ENCODE results near the gene EXOC3. TPM values are rescaled to one million over a fixed set of nuclear protein-coding genes. Genes with fewer than 3 reads are reported as not detected.

Gene EXOC3
- total RNA-seq, 4 donors from 2014 or later: 44.3 to 81.7 (median 54.0) TPM

- H3K36me3 ChIP-seq: peaks cover 0 to 69% of the 10 kb centered on the region in 2 donors
- no peak overlapping the region for H3K27ac ChIP-seq
- no peaks in the 10 kb centered on the region for H3K9me3 ChIP-seq
- TF ChIP-seq, protein P1, sequence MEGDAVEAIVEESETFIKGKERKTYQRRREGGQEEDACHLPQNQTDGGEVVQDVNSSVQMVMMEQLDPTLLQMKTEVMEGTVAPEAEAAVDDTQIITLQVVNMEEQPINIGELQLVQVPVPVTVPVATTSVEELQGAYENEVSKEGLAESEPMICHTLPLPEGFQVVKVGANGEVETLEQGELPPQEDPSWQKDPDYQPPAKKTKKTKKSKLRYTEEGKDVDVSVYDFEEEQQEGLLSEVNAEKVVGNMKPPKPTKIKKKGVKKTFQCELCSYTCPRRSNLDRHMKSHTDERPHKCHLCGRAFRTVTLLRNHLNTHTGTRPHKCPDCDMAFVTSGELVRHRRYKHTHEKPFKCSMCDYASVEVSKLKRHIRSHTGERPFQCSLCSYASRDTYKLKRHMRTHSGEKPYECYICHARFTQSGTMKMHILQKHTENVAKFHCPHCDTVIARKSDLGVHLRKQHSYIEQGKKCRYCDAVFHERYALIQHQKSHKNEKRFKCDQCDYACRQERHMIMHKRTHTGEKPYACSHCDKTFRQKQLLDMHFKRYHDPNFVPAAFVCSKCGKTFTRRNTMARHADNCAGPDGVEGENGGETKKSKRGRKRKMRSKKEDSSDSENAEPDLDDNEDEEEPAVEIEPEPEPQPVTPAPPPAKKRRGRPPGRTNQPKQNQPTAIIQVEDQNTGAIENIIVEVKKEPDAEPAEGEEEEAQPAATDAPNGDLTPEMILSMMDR (IDR thresholded peaks at IDR 0.05 in 4 of 5, conservative IDR thresholded peaks at IDR 0.05 in 1 of 5): no peak
- no peak for TF ChIP-seq POLR2A (IDR thresholded peaks at IDR 0.05)
- ATAC-seq: no peak
- intact Hi-C loops (cut with DNase I; ENCODE audit: low total_unique reads): no loop called here
- no peak overlapping the region for H3K4me3 ChIP-seq
- in situ Hi-C loops (cut with MboI; ENCODE audit: low sequenced_read_pairs in 4 of 4): no loop called here
- H3K27me3 ChIP-seq: no peaks in the 10 kb centered on the region
- peak in 1 of 2 donors; percentile 9 for DNase-seq
- no peaks in the 10 kb centered on the region for H3K4me1 ChIP-seq
Observed at GRCh38 chr5:464843-465590, 22.0 kb downstream of the EXOC3 start.

DNA sequence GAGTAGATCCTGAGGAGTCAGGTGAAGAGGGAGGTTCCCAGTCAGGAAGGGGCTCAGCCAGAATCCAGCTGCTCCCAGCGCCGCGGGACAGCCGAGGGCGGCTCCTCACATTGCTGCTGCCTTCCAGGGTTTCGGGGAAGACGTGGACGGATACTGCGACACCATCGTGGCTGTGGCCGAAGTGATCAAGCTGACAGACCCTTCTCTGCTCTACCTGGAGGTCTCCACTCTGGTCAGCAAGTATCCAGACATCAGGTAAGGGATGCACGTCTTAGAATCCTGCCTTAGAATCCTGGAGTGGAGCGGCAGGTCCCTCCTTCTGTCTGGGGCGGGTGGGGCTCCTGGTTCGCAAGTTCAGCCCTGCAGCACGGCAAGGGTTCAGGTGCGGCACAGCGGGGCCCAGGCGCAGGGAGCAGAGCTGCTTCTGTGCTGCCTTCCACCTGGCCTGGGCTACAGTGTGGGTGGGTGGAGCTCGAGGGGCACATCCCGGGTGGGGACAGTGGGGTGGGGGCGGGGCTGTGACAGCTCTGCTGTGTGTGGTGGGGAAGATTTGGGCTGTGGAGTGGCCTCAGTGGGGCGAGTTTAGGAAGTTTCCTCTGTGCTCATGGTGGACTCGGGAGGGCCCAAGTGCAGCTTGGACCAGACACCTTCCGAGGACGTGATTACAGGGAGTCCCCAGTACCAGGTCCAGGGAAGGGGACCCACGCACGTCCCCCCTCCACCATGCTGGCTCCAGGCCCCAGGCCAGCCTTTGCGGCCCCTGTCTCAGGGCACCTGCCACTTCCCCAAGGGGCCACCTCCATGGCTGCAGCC is 22.8 kb downstream of the EXOC3 start:
- in situ Hi-C loops (cut with MboI; ENCODE audit: low sequenced_read_pairs in 4 of 4) (no loop called here), intact Hi-C loops (cut with DNase I; ENCODE audit: low total_unique reads) (no loop called here)
- DNase-seq (peak in 1 of 2 donors; percentile 10), ATAC-seq (no peak)
- Histone ChIP-seq H3K4me3 (no peak overlapping the region), H3K36me3 (peaks cover 0 to 62% of the 10 kb centered on the region in 2 donors), H3K27ac (no peak overlapping the region), H3K4me1 (no peaks in the 10 kb centered on the region), H3K9me3 (no peaks in the 10 kb centered on the region), H3K27me3 (no peaks in the 10 kb centered on the region)
- no peak for TF ChIP-seq POLR2A (IDR thresholded peaks at IDR 0.05)
- TF ChIP-seq, protein P1 (IDR thresholded peaks at IDR 0.05 in 4 of 5, conservative IDR thresholded peaks at IDR 0.05 in 1 of 5): no peak

GRCh38 chr5:466661-467310 is 23.8 kb downstream of the EXOC3 start:
- H3K4me1 ChIP-seq: peaks cover 5% of the 10 kb centered on the region in 2 donors
- H3K4me3 ChIP-seq: no peak overlapping the region
- no peak overlapping the region for H3K27ac ChIP-seq
- in situ Hi-C loops (cut with MboI; ENCODE audit: low sequenced_read_pairs in 4 of 4) (no loop called here), intact Hi-C loops (cut with DNase I; ENCODE audit: low total_unique reads) (no loop called here)
- H3K27me3 ChIP-seq: no peaks in the 10 kb centered on the region
- H3K36me3 ChIP-seq: peaks cover 0 to 56% of the 10 kb centered on the region in 2 donors
- TF ChIP-seq POLR2A (IDR thresholded peaks at IDR 0.05): no peak
- TF ChIP-seq, protein P1 (IDR thresholded peaks at IDR 0.05 in 4 of 5, conservative IDR thresholded peaks at IDR 0.05 in 1 of 5): no peak
- no peak for ATAC-seq
- no peaks in the 10 kb centered on the region for H3K9me3 ChIP-seq
- peak in 1 of 2 donors; percentile 5 for DNase-seq

GRCh38 chr5:468401-468800 is 25.4 kb downstream of the EXOC3 start:
- ATAC-seq: no peak
- intact Hi-C loops (cut with DNase I; ENCODE audit: low total_unique reads) (no loop called here), in situ Hi-C loops (cut with MboI; ENCODE audit: low sequenced_read_pairs in 4 of 4) (no loop called here)
- Histone ChIP-seq H3K27me3 (no peaks in the 10 kb centered on the region), H3K36me3 (peaks cover 0 to 40% of the 10 kb centered on the region in 2 donors), H3K27ac (no peak overlapping the region), H3K9me3 (no peaks in the 10 kb centered on the region), H3K4me3 (no peak overlapping the region), H3K4me1 (peaks cover 11 to 14% of the 10 kb centered on the region in 2 donors)
- TF ChIP-seq, protein P1 (IDR thresholded peaks at IDR 0.05 in 4 of 5, conservative IDR thresholded peaks at IDR 0.05 in 1 of 5): no peak
- no peak for TF ChIP-seq POLR2A (IDR thresholded peaks at IDR 0.05)
- DNase-seq: peak in 1 of 2 donors; percentile 3

Data from gastrocnemius medialis (tissue), 4 donors.